GM18517 (cell line): ENCODE data around the gene SLC27A2.

Source experiments
- ATAC-seq: cut with Tn5 transposase; IDR thresholded peaks from one replicate; pipeline ENCODE4 v1.9.1; 2021; ENCODE audit warnings: mild to moderate bottlenecking, moderate library complexity; ENCODE audit not compliant: unreplicated experiment

SLC27A2 gene

DNA sequence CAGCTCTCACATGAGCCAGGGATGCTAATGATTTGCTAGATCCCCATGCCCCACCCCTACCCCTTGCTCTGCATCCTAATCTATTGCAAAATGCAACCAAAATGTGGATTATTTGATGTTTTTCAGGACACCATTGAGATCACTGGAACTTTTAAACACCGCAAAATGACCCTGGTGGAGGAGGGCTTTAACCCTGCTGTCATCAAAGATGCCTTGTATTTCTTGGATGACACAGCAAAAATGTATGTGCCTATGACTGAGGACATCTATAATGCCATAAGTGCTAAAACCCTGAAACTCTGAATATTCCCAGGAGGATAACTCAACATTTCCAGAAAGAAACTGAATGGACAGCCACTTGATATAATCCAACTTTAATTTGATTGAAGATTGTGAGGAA, 53.8 kb downstream of the SLC27A2 start:
- no peak for ATAC-seq

DNA sequence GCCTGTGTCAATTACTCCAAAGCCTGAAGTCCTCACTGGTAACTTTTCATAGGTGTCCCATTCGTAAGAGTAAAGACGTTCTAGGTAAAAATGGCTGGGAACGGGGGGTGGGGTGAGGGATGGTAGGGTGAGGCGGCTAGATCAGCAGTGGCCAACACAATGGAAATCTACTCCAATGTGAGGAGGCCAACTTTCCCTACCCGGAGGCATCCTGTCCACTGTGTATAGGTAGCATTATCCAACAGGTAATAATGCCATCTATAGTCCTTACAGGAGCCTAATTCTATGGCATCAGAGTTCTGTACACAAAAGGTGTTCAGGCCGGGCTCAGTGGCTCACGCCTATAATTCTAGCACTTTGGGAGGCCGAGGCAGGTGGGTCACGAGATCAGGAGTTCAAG, 54.4 kb downstream of the SLC27A2 start:
- no peak for ATAC-seq

DNA sequence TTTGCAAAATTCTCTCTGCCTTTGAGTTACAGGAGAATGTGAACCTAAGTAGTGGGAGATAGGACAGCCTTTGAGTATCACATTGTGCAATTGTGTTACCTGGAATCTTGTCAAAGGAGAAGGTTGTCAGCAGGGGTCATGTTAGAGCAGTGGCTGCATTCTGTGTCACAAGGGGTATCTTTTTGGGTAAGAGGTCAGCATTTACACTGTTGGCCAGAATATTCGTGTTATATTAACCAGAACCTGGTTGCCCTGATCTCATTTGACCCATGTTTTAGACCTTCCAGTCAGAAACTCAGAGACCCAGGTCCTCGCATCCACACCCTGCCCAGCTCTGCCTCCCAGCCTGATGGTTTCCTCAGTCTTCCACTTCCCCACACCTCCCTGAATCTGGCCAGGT, 56.3 kb downstream of the SLC27A2 start:
- no peak for ATAC-seq

DNA sequence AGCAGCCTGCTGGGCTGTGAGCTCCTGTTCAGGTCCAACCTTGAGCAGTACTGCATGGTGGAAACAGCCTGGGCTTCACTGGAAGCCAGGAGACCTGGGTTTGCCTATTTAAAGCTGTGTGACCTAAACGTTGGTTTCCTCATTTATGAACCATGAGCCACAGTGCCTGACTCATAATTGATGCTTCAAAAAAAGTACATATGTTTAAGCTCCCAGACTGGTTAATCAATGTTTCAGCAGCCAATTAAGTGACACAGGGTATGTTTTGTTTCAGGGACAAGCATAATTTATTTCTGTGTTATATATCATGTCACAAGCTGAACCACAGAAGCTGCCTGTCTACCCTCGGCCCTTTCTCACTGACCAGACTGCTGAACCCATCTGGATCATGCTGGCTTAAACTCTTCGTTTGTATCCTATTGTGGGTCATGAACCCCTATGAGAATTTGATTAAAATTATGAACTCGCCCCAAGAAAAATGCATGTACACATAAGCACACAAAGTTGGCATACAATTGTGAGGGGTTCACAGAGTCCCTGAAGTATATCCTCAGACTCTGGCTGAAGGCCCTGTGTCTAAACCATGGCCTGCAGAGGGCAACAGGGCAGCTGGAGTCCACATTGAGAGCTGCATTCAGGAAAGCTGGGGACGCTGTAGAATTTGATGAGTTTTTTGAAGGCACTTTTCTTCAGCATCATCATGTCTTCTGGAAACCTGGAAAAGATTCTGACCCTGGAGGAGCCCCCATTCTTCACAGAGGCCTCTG, 59.9 kb downstream of the SLC27A2 start:
- no peak for ATAC-seq

DNA sequence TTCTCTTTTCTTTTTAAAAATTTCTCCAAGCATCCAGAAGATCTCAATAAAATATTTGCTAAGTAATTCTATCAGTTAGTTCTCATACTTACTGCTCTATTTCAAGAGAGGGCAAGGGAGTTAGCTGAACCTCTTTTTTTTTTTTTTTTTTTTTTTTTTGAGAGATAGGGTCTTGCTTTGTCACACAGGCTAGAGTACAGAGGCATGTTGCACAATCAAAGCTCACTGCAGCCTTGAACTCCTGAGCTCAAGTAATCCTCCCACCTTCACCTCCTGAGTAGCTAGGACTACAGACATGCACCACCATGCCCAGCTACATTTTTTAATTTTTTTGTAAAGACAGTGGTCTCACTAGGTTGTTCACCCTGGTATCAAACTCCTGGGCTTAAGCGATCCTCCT, 62.2 kb downstream of the SLC27A2 start:
- ATAC-seq = no peak

DNA sequence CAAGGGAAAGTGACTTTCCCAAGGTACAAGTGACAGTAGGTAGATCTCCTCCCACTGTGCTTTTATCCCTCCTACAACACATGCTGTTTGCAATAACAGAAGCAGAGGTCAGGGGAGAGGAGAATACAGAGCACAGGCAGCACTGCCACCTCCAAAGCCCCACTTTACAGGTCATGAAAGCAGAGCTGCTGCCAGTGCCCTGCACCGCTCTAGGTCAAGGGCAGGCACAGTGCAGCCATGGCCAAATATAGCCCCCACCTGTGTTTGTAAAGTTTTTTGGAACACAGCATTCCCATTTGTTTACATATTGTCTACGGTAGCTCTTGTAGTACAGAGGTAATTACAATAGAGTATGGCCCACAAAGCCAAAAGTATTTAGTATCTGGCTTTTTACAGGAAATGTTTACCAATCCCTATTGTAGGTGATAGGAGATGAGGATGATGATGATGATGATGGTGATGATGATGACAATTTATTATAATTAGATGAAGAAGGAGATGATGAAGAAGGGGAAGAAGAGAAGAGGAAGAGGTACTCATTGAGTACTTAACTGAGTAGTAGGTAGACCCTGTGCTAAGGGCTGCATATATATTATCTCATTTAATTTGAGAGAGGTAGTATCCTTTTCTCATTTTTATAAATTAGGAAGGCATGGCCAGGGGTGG, 63.1 kb downstream of the SLC27A2 start:
- ATAC-seq = no peak

DNA sequence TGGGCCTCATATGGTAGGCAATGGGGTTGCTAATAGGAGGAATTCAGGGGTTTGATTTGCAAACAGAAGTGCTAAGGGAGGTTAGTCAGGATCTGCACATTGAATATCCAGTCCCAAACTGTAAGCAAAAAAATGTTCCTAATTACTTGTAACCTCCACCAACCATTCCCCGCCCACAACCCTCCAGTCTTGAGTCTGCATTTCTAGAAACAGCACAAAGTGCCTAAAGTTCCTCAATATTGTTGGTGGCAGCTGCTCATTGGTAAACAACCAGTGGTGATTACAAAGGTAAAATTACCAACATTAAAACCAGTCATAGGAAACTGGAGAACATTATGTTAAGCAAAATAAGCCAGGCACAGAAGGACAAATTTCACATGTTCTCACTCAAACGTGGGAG, 64.6 kb downstream of the SLC27A2 start:
- ATAC-seq = no peak

DNA sequence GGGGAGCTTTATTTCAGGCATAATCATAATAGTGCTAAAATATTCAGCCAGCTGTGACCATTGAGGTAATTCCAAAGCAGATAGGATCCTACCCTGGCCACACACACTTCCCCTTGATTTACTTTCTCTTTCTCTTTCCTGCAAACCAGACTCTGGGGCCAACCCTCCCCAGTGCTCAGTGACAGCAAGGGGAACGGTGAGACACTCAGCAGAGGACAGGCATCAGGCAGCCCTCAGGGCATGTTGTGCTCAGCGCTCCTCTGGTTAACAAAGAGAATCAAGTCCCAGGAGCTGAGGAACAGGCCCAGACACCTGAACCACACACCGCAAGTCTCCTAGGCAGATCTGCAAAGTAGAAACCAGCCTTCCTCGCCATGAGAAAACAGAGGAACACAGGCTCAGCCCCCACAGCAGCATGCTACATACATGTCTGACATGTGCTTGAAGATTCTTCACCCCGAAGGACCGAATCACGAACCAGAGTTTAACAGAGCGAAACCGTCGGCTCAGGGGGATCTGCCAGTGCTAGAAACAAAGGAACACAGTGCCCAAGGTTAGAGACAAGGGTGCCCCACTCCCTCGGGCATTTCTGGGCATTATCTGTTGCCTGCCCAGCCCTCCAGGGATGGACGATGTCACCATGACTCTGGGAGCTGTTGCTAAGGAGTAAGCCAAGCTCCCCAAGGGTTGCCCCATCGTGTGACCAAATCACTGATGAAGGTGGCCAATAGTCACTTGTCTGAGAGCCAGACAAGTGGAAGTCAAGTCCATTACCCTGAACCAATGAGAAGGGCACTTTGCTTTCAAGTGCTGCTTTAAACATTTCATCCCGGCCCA, 66.0 kb downstream of the SLC27A2 start:
- ATAC-seq = peak; percentile 97

DNA sequence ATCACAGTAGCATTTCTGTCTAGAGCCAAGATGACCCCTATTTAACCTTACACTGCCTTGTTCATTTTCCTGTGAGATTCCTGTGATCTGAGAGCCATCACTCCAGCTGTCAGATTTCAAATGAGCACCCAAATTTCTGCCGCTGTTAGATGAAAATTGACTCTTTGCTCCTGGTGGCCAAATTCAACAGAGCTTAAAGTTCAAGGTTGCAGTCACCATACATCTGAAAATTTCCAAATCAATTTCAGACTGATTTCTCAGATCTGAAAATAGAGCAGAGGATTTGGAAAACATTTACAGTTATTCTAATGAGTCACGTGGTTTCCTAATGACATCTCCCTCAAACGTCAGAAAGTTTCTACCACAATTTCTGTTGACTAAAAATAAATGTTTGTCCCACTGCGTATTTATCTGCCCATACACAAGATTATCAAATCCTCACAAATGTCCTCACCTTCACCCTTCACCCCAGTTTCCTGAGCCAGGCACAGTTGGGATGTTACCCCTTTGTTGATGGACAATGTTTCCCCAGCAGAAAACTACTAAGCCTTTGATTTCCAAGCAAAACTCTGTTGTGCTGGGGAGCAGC, 67.1 kb downstream of the SLC27A2 start:
- ATAC-seq = no peak

DNA sequence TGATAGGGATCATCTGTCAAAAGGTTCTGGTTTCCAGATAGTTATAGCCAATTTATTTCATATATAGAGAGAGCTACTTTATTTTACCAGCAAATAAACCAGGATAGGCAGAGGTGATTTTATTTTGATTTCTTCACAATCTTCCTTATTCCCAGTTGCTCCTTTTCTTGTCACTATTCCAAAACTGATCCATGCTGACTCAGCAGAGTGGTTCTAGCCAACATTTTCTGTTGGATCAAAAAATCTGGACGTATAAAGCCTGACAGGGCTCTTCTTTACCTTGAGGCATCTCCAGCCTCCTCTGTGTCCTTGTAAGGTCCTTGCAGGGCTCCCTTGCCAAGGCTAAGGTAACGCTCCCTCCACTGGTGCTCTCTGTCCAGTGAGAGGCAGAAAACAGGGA, 67.7 kb downstream of the SLC27A2 start:
- ATAC-seq = no peak

DNA sequence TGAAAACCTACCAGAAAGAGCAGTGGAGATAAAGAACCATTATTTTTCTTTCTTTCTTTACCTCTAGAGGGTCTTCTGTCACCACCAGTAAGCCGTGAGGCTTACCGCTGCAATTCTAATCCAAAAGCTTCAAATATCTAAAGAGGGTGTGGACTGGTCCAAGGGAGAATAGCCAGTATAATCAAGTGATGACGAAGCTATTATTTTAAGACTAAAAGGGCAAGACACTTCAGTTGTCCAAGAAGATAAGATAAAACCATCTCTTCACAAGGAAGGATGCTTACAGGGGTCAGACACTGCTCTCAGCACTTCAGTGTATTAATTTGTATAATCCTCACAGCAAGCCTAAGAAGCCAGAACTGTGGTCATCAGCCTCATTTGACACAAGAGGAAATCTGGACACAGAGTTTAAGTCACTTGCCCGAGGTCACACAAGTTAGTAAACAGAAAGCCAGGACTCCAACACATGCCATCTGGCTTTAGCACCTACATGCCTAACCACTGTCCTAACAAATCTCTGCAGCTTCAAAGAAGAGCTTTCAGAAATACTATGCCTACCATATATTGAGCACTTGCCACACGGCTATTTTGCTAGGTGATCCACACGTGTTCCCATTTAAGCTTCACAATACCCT, 68.9 kb downstream of the SLC27A2 start:
- ATAC-seq = no peak

DNA sequence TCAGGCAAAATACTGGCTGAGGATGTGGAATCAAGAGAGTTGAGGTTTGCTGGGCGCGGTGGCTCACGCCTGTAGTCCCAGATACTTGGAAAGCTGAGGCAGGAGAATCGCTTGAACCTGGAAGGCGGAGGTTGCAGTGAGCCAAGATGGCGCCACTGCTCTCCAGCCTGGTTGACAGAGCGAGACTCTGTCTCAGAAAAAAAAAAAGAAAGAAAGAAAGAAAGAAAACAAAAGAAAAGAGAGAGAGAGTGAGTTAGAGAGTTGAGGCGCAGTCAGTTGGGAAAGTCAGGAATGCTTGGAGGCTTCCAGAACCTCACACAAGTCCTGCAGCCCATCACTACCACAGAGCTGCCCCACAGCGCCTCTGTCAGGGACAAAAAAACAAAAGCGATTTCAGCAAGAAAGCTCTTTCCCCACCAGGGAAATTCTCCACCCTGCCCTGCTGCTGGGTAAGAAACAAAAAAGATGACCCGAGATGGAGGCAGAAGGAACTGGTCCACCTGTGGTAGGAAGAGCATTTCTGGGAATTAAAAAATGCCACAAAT, 69.7 kb downstream of the SLC27A2 start:
- ATAC-seq = no peak

DNA sequence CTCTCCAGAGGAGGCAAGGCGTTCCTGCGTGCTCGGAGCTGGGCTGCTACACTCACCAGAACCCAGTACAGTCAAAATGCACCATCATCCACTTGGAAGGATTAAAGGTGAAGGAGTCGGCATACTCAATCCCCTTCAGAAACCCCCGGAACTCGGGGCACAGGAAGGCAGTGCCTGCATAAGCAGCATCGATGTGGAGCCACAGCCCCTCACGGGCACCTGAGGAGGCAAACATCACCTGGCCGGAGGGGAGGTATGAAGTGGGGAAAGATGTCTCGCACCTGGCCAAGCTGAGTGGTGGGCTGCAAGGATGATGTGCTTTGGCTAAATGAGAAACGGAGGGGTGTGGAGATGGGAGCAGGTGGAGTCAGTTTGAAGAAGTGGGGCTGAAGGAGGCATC, 70.6 kb downstream of the SLC27A2 start:
- no peak for ATAC-seq

DNA sequence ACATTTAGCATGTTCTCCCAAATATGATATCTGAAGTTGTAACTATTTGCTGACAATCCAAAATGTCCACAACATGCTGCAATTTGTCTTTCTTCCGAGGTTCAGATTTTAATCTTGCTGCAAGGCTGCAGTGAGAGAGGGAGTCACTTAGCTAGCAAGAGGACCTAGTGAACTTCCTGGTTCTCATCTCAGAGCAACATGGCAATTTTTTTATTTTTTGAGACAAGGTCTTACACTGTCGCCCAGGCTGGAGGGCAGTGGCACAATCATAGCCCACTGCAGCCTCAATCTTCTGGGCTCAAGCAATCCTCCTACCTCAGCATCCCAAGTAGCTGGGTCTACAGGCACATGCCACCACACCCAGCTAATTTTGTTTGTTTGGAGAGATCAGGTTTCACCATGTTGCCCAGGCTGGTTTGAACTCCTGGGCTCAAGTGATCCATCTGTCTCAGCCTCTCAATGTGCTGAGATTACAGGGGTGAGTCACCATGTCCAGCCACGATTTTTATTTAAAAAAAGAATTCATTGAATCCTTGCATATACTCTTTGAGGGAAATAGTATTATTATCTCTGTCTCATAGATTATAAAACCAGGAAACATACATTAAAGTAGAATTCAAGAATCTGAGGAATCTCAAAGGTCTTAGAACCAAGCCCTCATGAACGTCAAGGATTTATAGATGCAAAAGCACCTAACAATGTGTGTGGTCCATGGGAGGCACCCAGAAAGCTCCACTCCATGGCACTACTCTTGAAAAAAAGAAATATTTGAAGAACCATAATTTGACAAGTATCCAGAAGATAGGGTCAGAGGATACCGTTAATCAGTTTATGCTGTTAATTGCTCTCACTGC, 74.4 kb downstream of the SLC27A2 start:
- no peak for ATAC-seq

DNA sequence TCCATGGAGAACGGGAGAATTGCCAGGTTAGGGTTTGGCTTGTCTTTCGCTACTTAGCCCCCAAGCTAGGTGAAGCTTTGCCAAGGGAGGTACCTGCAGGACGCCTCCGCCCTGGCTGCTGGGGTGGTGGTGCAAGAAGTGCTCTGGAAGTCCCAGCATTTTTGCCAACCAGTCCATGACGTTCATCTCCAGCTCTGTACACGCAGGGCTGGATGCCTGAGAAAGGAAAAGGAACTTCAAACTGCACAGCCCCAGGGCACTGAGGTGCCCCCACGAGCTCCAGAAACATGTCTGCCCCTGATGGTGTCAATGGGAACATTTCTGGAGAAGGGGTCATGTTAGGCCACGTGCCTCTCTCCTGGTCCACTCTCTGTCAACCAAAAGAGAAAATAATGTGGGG, 75.3 kb downstream of the SLC27A2 start:
- ATAC-seq = no peak

DNA sequence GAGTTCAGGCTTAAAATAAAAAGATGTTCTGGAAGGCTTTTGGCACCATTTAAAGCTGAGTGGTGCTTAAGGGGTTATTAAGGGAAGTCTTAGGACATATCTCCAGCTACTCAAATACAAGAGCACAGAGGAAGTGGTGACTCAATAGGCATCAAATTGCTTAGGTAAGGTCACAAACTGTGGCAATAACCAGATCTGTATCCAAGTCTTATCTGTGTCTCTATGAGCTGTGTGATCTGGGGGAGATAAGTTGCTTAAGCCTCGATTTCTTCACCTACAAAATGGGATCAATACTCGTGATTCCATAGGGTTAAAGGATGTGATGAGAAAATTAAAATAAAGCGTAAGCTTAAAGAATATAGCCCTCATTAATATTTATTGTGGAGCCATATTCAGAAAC, 75.9 kb downstream of the SLC27A2 start:
- no peak for ATAC-seq

DNA sequence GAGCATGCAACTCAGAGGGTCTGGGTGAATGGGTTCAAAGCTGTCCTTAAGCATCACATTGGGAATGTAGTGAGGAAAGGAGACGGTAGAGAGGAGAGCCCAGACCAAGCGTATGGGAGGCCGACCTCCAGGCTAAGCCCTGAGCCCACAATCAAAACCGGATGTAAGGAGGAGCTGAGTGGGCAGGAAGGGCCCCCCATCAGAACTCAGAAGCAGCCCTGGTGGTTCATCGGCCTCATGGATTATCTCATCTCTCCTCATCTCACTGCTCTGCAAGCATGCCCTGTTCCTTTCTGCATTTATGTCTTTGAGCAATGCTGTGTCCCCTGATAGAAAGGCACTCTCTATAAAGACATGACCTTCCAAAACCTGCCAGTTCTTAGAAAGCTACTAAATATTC, 77.3 kb downstream of the SLC27A2 start:
- no peak for ATAC-seq

DNA sequence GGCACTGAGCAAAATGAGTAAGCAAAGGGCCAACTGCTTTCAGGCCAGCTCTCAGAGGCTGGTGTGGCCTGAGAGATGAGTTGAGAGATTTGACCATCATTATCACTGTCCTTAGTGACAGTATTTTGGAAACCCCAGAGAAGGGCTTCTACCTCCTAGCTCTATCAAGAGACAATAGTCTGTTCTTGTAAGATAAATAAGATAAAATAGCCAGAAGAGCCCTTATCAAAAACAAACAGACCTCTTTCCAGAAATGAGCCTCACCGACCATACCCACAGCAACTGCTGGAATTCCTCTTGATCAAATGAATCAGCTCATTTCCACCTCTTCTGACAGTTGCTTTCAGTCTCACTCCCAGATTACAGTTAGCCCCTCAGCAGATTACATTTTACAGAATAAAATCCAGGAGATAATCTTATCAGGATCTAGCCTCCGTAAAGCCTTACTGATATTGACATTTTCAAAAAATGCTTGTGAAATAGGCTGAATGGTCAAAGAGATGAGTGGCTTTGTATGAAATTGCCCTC, 79.0 kb downstream of the SLC27A2 start:
- peak; percentile 48 for ATAC-seq

DNA sequence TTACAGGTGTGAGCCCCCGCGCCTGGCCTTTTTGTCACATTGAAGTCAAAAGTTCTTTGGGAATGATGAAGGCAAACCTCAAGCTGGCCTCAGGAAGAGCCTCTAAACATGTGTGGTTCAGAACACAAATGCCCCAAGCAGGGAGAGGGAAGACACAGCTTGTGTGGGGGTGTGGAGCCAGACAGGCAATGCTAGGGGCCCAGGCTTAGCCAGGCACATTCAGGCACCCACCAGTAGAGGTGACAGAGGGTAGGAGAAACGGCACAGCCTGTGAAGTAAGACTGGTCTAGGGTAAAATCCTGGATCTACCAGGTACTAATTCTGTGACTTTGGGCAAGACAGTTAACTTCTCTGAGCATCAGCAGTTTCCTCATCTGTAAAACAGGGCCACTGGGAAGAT, 80.0 kb downstream of the SLC27A2 start:
- no peak for ATAC-seq

DNA sequence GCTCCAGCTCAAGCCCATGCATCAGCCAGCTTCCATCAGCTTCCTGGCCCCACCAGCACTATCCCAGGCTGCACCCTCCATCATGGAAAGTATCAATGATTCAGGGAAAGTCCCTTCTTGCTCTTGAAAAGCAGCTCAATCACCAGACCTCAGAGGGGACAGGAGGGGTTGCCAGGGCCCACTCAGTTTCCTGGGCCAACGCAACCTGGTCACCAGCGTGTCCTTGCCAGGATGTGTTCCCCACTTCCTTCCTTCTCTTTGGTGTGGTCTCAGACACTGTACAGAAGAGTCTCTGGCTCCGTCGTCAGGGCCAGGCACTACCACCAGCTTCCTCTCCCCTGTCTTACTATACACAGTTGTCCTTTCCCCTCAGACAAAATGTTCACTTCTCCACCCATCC, 80.5 kb downstream of the SLC27A2 start:
- ATAC-seq = no peak
